Memory B cell (primary cell): ENCODE data around the gene LDAH.

Source experiments
- ATAC-seq: fragments of 150-1000 bp; cut with Tn5 transposase; 2 replicates; pipeline ENCODE4 v1.10.0; 2021; ENCODE audit warnings: low read depth, mild to moderate bottlenecking, moderate library complexity
- DNase-seq, 2 donors: peaks; one replicate each; pipeline ENCODE4 v3.0.0; 2022; ENCODE audit warnings: low spot score in 2 of 2
- H3K27ac Mint-ChIP-seq: one replicate; pipeline ENCODE4 v1.8.0; 2022; ENCODE audit warnings: mild to moderate bottlenecking, moderate library complexity, mixed read lengths
- H3K27me3 Mint-ChIP-seq: one replicate; pipeline ENCODE4 v1.8.0; 2022; ENCODE audit warnings: mixed read lengths
- H3K36me3 Mint-ChIP-seq: one replicate; pipeline ENCODE4 v1.8.0; 2022; ENCODE audit warnings: mild to moderate bottlenecking, mixed read lengths
- H3K4me1 Mint-ChIP-seq: one replicate; pipeline ENCODE4 v1.8.0; 2022; ENCODE audit warnings: mixed read lengths
- H3K4me3 Mint-ChIP-seq: one replicate; pipeline ENCODE4 v1.8.0; 2022; ENCODE audit warnings: mild to moderate bottlenecking, moderate library complexity, mixed read lengths
- H3K9me3 Mint-ChIP-seq: one replicate; pipeline ENCODE4 v1.8.0; 2022; ENCODE audit warnings: mixed read lengths

The LDAH gene

GRCh38 chr2:20638014-20638413 is 184.9 kb downstream of the LDAH start:
- peaks cover 17% of the 10 kb centered on the region for H3K36me3 Mint-ChIP-seq
- H3K27me3 Mint-ChIP-seq, result no peaks in the 10 kb centered on the region
- DNase-seq (no peak), ATAC-seq (no peak)
- no peak overlapping the region for H3K27ac Mint-ChIP-seq
- H3K4me3 Mint-ChIP-seq, result no peak overlapping the region
- H3K9me3 Mint-ChIP-seq, result no peaks in the 10 kb centered on the region
- peaks cover 11% of the 10 kb centered on the region for H3K4me1 Mint-ChIP-seq

- peaks cover 16% of the 10 kb centered on the region for H3K36me3 Mint-ChIP-seq
- H3K9me3 Mint-ChIP-seq, result no peaks in the 10 kb centered on the region
- no peak for ATAC-seq
- no peak overlapping the region for H3K27ac Mint-ChIP-seq
- H3K4me3 Mint-ChIP-seq, result no peak overlapping the region
- peaks cover 9% of the 10 kb centered on the region for H3K4me1 Mint-ChIP-seq
- H3K27me3 Mint-ChIP-seq, result no peaks in the 10 kb centered on the region
- no peak for DNase-seq
Measured at GRCh38 chr2:20637147-20637546, 185.8 kb downstream of the LDAH start.

- Mint-ChIP-seq H3K4me1 (peaks cover 7% of the 10 kb centered on the region), H3K9me3 (no peaks in the 10 kb centered on the region), H3K36me3 (peaks cover 14% of the 10 kb centered on the region), H3K27me3 (no peaks in the 10 kb centered on the region), H3K4me3 (no peak overlapping the region), H3K27ac (no peak overlapping the region)
- peak; percentile 86 for ATAC-seq
- DNase-seq, result peak; percentile 52 to 75
Measured at GRCh38 chr2:20635675-20636584, 187.0 kb downstream of the LDAH start.

GRCh38 chr2:20635113-20635510 is 187.8 kb downstream of the LDAH start:
- Mint-ChIP-seq H3K27ac (no peak overlapping the region), H3K27me3 (no peaks in the 10 kb centered on the region), H3K4me3 (no peak overlapping the region), H3K9me3 (no peaks in the 10 kb centered on the region), H3K4me1 (peaks cover 7% of the 10 kb centered on the region), H3K36me3 (peaks cover 14% of the 10 kb centered on the region)
- DNase-seq, result no peak
- no peak for ATAC-seq

- no peak for ATAC-seq
- Mint-ChIP-seq H3K4me3 (no peak overlapping the region), H3K27me3 (no peaks in the 10 kb centered on the region), H3K9me3 (no peaks in the 10 kb centered on the region), H3K36me3 (peaks cover 13% of the 10 kb centered on the region), H3K4me1 (peaks cover 7% of the 10 kb centered on the region), H3K27ac (no peak overlapping the region)
- DNase-seq, result no peak
Measured at GRCh38 chr2:20634507-20635112, 188.3 kb downstream of the LDAH start.
